Muscle of leg (tissue), 11 donors: Measurements from ENCODE around the gene SEPTIN5. TPM values are rescaled to one million over a fixed set of nuclear protein-coding genes. Genes with fewer than 3 reads are reported as not detected.

Experiments
- DNase-seq: peaks from one replicate; pipeline ENCODE4 v3.0.0; 2013
- H3K27ac ChIP-seq: one replicate; pipeline ENCODE4 v1.5.1; 2013; ENCODE audit warnings: mild to moderate bottlenecking, low read length, control low read depth
- H3K27me3 ChIP-seq: one replicate; pipeline ENCODE4 v1.6.1; 2013; ENCODE audit warnings: low read length; ENCODE audit not compliant: control insufficient read depth, insufficient read depth
- H3K36me3 ChIP-seq: one replicate; pipeline ENCODE4 v1.6.1; 2013; ENCODE audit warnings: low read length; ENCODE audit not compliant: control insufficient read depth, insufficient read depth
- H3K4me1 ChIP-seq: one replicate; pipeline ENCODE4 v1.6.1; 2013; ENCODE audit warnings: low read length; ENCODE audit not compliant: control insufficient read depth, insufficient read depth
- H3K4me3 ChIP-seq: one replicate; pipeline ENCODE4 v1.5.1; 2013; ENCODE audit warnings: low read length, control low read depth
- H3K9me3 ChIP-seq: replicated peaks from 2 replicates; pipeline ENCODE4 v1.6.1; 2013; ENCODE audit warnings: low read depth, low read length; ENCODE audit not compliant: control insufficient read depth
- WGBS: methylation state at CpG from one replicate; pipeline ENCODE4 v1.1.5; 2013; ENCODE audit warnings: missing lambda C conversion rate; ENCODE audit not compliant: insufficient coverage; 5-methylcytosine and 5-hydroxymethylcytosine counted together
- polyA plus RNA-seq, 8 donors: library from polyadenylated mRNA; unstranded; fragments of 120-200 nt; gene quantifications; one replicate each; pipeline versions ENCODE4 v1.2.1 to v1.2.3, GENCODE V29; 2013; ENCODE audit warnings: inconsistent platforms in 1 of 8, low replicate concordance in 1 of 8; ENCODE audit not compliant: insufficient read length in 8 of 8, insufficient read depth in 1 of 8
- total RNA-seq: library from RNA; stranded (reverse); fragments of 120-200 nt; gene quantifications from one replicate; pipeline ENCODE4 v1.2.4, GENCODE V29; 2013

SEPTIN5 gene
- total and polyA plus RNA-seq, 9 donors: 67.6 to 122 (median 105) TPM

DNA sequence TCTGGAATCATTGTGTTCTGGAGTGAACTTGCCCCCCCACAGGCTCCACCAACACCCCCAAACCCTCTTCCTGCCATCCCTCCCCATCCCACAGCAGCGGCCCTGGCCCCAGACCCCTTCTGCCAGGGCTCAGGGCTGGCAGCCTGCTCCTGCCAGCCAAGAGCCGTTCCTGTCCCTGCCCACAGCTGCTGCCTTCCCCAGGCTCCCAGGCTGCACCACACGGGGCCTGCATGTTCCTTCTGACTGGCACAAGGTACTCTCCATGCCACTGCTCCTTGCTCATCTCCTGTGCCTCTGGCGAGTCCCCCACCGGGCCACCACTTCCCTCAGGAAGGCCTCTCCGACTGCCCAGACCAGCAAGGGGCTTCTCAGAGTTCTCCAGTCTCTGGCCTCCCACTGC, 14.0 kb downstream of the SEPTIN5 start:
- no peak for DNase-seq
- Histone ChIP-seq H3K36me3 (no peaks in the 10 kb centered on the region), H3K27me3 (peaks cover 29% of the 10 kb centered on the region), H3K27ac (no peak overlapping the region), H3K9me3 (no peaks in the 10 kb centered on the region), H3K4me1 (peaks cover 32% of the 10 kb centered on the region), H3K4me3 (no peak overlapping the region)
- WGBS: 68% methylated on average over 6 of the region's 6 CpGs

DNA sequence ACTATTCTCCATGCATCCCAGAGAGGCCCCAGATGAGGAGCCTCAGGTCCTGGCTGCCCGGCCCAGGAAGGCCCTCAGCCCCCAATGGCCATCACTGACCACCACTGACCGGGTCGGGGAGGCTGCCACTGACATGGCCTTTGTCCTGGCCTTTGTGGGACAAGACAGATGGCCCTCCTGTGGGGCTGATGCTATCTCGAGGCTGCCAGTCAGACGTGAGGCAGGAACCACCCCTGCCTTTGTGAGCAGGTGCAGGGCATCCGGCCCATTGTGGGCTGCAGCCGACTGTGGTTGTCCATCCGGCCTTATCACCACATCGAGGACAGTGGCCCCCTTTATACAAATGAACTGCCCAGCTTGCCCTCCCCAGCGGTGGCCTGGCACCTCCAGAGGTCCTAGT, 14.5 kb downstream of the SEPTIN5 start:
- H3K27me3 ChIP-seq: peaks cover 25% of the 10 kb centered on the region
- no peaks in the 10 kb centered on the region for H3K9me3 ChIP-seq
- DNase-seq: no peak
- H3K36me3 ChIP-seq: no peaks in the 10 kb centered on the region
- 70% methylated on average over 6 of the region's 10 CpGs for WGBS
- H3K27ac ChIP-seq: no peak overlapping the region
- peaks cover 28% of the 10 kb centered on the region for H3K4me1 ChIP-seq
- no peak overlapping the region for H3K4me3 ChIP-seq

GRCh38 chr22:19729507-19729906, 15.2 kb downstream of the SEPTIN5 start:
- H3K27me3 ChIP-seq: peaks cover 22% of the 10 kb centered on the region
- H3K36me3 ChIP-seq: no peaks in the 10 kb centered on the region
- H3K9me3 ChIP-seq: no peaks in the 10 kb centered on the region
- H3K4me1 ChIP-seq: peaks cover 26% of the 10 kb centered on the region
- WGBS: 72% methylated on average over 2 of the region's 9 CpGs
- no peak overlapping the region for H3K4me3 ChIP-seq
- no peak for DNase-seq
- H3K27ac ChIP-seq: no peak overlapping the region

DNA sequence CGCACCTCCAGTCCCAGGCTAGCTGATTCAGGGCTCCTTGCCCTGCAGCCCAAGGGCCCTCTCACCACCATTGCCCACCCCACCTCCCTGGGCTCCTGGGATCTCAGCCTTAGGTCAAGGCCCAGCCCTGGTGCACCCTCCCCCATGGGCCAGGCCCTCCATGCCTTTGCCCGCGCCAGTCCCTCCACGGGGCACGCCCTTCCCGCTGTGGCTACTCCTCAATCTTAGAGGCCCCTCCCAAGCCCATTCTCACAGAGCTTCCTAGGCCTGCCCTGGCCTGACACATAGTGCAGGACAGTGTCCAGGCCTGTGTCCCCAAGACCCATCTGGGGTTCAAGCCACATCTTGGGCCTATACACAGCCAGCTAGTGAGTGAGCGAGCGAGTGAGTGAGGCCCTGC, 15.9 kb downstream of the SEPTIN5 start:
- no peaks in the 10 kb centered on the region for H3K9me3 ChIP-seq
- no peaks in the 10 kb centered on the region for H3K36me3 ChIP-seq
- no peak overlapping the region for H3K4me3 ChIP-seq
- DNase-seq: no peak
- no peak overlapping the region for H3K27ac ChIP-seq
- H3K4me1 ChIP-seq: peaks cover 26% of the 10 kb centered on the region
- WGBS: 97% methylated on average over 8 of the region's 8 CpGs
- H3K27me3 ChIP-seq: peaks cover 16% of the 10 kb centered on the region

GRCh38 chr22:19730655-19731360, 16.5 kb downstream of the SEPTIN5 start:
- Histone ChIP-seq H3K9me3 (no peaks in the 10 kb centered on the region), H3K4me1 (peaks cover 26% of the 10 kb centered on the region), H3K36me3 (no peaks in the 10 kb centered on the region), H3K27ac (no peak overlapping the region), H3K27me3 (peaks cover 9% of the 10 kb centered on the region), H3K4me3 (peak overlapping the region; percentile 37)
- peak; percentile 87 for DNase-seq
- WGBS: 4% methylated on average over 47 of the region's 48 CpGs

- Histone ChIP-seq H3K4me1 (peaks cover 26% of the 10 kb centered on the region), H3K36me3 (no peaks in the 10 kb centered on the region), H3K27ac (no peak overlapping the region), H3K9me3 (no peaks in the 10 kb centered on the region), H3K4me3 (no peak overlapping the region), H3K27me3 (peaks cover 9% of the 10 kb centered on the region)
- DNase-seq: no peak
- WGBS: 29% methylated on average over 5 of the region's 21 CpGs
Observed at GRCh38 chr22:19731361-19732135, 17.2 kb downstream of the SEPTIN5 start.

- Histone ChIP-seq H3K4me3 (no peak overlapping the region), H3K27me3 (peaks cover 7% of the 10 kb centered on the region), H3K27ac (no peak overlapping the region), H3K9me3 (no peaks in the 10 kb centered on the region), H3K36me3 (no peaks in the 10 kb centered on the region), H3K4me1 (peaks cover 26% of the 10 kb centered on the region)
- no peak for DNase-seq
- 68% methylated on average over 4 of the region's 10 CpGs for WGBS
Observed at GRCh38 chr22:19732403-19733113, 18.3 kb downstream of the SEPTIN5 start.

DNA sequence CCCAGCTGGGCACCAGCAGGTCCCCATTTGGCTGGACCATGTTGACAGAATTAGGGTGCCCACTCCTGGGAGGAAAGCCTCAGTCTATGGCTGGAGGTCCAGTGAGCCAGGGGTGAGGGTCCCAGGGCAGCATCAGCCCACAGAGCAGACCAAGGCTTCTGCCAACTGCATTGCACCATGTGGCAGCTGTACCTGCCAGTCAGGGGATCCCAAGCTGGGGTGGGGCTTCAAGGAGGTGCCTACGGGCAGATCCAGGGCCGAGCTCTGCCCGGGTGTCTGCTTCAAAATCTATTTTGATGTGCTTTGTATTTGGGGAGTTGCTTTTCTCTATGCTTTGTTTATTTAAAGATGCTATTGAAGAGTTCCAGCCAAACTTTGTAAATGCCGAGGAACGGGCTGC, 19.5 kb downstream of the SEPTIN5 start:
- H3K4me1 ChIP-seq: peaks cover 25% of the 10 kb centered on the region
- DNase-seq: no peak
- 46% methylated on average over 3 of the region's 5 CpGs for WGBS

GRCh38 chr22:19734163-19734562, 19.9 kb downstream of the SEPTIN5 start:
- 89% methylated on average over 6 of the region's 7 CpGs for WGBS
- no peaks in the 10 kb centered on the region for H3K9me3 ChIP-seq
- H3K36me3 ChIP-seq: no peaks in the 10 kb centered on the region
- no peak overlapping the region for H3K27ac ChIP-seq
- DNase-seq: no peak
- peaks cover 5% of the 10 kb centered on the region for H3K27me3 ChIP-seq
- H3K4me1 ChIP-seq: peaks cover 25% of the 10 kb centered on the region
- H3K4me3 ChIP-seq: no peak overlapping the region

More for the DNA sequence above, 19.5 kb downstream of the SEPTIN5 start:
- Histone ChIP-seq H3K9me3 (no peaks in the 10 kb centered on the region), H3K4me3 (no peak overlapping the region), H3K27ac (no peak overlapping the region), H3K27me3 (peaks cover 5% of the 10 kb centered on the region), H3K36me3 (no peaks in the 10 kb centered on the region)

GRCh38 chr22:19734837-19735382, 20.6 kb downstream of the SEPTIN5 start:
- 71% methylated on average over 4 of the region's 5 CpGs for WGBS
- no peak overlapping the region for H3K27ac ChIP-seq
- H3K27me3 ChIP-seq: peaks cover 5% of the 10 kb centered on the region
- H3K9me3 ChIP-seq: no peaks in the 10 kb centered on the region
- H3K4me3 ChIP-seq: no peak overlapping the region
- DNase-seq: no peak
- H3K36me3 ChIP-seq: no peaks in the 10 kb centered on the region
- H3K4me1 ChIP-seq: peaks cover 32% of the 10 kb centered on the region
